K562 (cell line): Measurements from ENCODE around the gene UGT1A6. TPM values are rescaled to one million over a fixed set of nuclear protein-coding genes. Genes with fewer than 3 reads are reported as not detected.

Experiments
- ATAC-seq: fragments of 200-7000 bp; cut with Tn5 transposase; 3 replicates; pipeline ENCODE4 v1.9.1; 2020; ENCODE audit warnings: moderate library complexity
- BruUV-seq: library from RNA; stranded (reverse); fragments of 400-500 nt; replicated peaks from 2 replicates; lab custom pipeline; 2021; lab: Mats Ljungman, UMichigan
- CTCF ChIA-PET: fragments of 300-600 bp; formaldehyde crosslinking; extraction: SDS; loops from one replicate; lab custom pipeline; 2021; ENCODE audit warnings: low intra/inter-chr PET ratio; lab: Yijun Ruan, JAX
- POLR2A ChIA-PET: fragments of 300-600, 350-650 bp; sonication (Branson Sonifier 250); formaldehyde crosslinking; extraction: SDS; loops from one replicate; lab custom pipeline; 2021; ENCODE audit warnings: antibody characterized with exemption, inconsistent platforms; lab: Yijun Ruan, JAX
- DNase-seq, 4 experiments: peaks; one replicate each; pipeline versions ENCODE4 v3.0.0 to v3.0.0-alpha.2; 2011 to 2018; ENCODE audit warnings: low spot score in 3 of 4, mixed read lengths in 3 of 4; ENCODE audit errors: extremely low read depth in 1 of 4
- FAIRE-seq: peaks from 2 replicates; lab custom pipeline; 2011; peaks lifted over from hg19 to GRCh38; lab: Jason Lieb, UNC
- H2AFZ ChIP-seq: 2 replicates; pipeline ENCODE4 v1.6.0; 2011; ENCODE audit warnings: low read depth, low read length, control low read depth, inconsistent platforms
- H3K27ac ChIP-seq: fragments of 200-600 bp; 3 replicates; pipeline ENCODE4 v1.8.0; 2011; ENCODE audit warnings: low read depth, mild to moderate bottlenecking, control low read depth, inconsistent platforms, low read length, moderate library complexity, mixed read lengths; ENCODE audit errors: extremely low read depth
- H3K27me3 ChIP-seq, 2 experiments: fragments of 300-600 bp in 1 of 2; 2 replicates in 1 of 2; 3 replicates in 1 of 2; pipeline versions ENCODE4 v1.6.0 to v1.8.0; 2011; ENCODE audit warnings: inconsistent platforms in 2 of 2, low read length in 2 of 2, mild to moderate bottlenecking in 1 of 2, mixed read lengths in 1 of 2, moderate library complexity in 1 of 2; ENCODE audit not compliant: control insufficient read depth in 2 of 2, insufficient read depth in 2 of 2
- H3K36me3 ChIP-seq: fragments of 300-600 bp; 3 replicates; pipeline ENCODE4 v1.8.0; 2011; ENCODE audit warnings: mild to moderate bottlenecking, low read length, inconsistent platforms; ENCODE audit not compliant: control insufficient read depth, insufficient read depth
- H3K4me1 ChIP-seq, 2 experiments: fragments of 200-600 bp in 1 of 2; replicated peaks in 1 of 2; 2 replicates in 1 of 2; 3 replicates in 1 of 2; pipeline versions ENCODE4 v1.5.1 to v1.8.0; 2011; ENCODE audit warnings: inconsistent platforms in 2 of 2, low read length in 2 of 2, mild to moderate bottlenecking in 1 of 2, mixed read lengths in 1 of 2, moderate library complexity in 1 of 2; ENCODE audit not compliant: control insufficient read depth in 2 of 2, insufficient read depth in 2 of 2
- H3K4me2 ChIP-seq: 2 replicates; pipeline ENCODE4 v1.6.1; 2011; ENCODE audit warnings: low read length, control low read depth, inconsistent platforms, mixed read lengths; ENCODE audit not compliant: insufficient read depth
- H3K4me3 ChIP-seq: fragments of 200-600 bp; sonication (generic), shearing (Covaris generic); 2 replicates; pipeline ENCODE4 v1.5.1; 2016; ENCODE audit warnings: control low read depth, inconsistent platforms
- H3K79me2 ChIP-seq: fragments of 200-600 bp; 3 replicates; pipeline ENCODE4 v1.8.0; 2011; ENCODE audit warnings: low read length, inconsistent platforms; ENCODE audit not compliant: control insufficient read depth, insufficient read depth
- H3K9ac ChIP-seq, 2 experiments: 2 replicates each; pipeline versions ENCODE4 v1.6.0 to v1.6.1; 2011; ENCODE audit warnings: low read depth in 2 of 2, low read length in 2 of 2, control low read depth in 1 of 2, inconsistent platforms in 1 of 2, mild to moderate bottlenecking in 1 of 2, mixed read lengths in 1 of 2; ENCODE audit not compliant: insufficient read depth in 1 of 2
- H3K9me1 ChIP-seq: one replicate; pipeline ENCODE4 v1.6.0; 2011; ENCODE audit warnings: inconsistent platforms, mild to moderate bottlenecking, low read length, moderate library complexity; ENCODE audit not compliant: control insufficient read depth, insufficient read depth
- H3K9me3 ChIP-seq: replicated peaks from 2 replicates; pipeline ENCODE4 v1.5.1; 2011; ENCODE audit warnings: low read depth, low read length, inconsistent platforms; ENCODE audit not compliant: control insufficient read depth, insufficient read depth
- H4K20me1 ChIP-seq: replicated peaks from 2 replicates; pipeline ENCODE4 v1.6.1; 2011; ENCODE audit warnings: low read length, inconsistent platforms, mixed read lengths; ENCODE audit not compliant: control insufficient read depth, insufficient read depth
- BCOR ChIP-seq: fragments of 450-650 bp; IDR thresholded peaks from 2 replicates; pipeline ENCODE4 v1.6.1; 2016
- CHD1 ChIP-seq: fragments of 200-600 bp; sonication (generic); IDR thresholded peaks from one replicate; pipeline ENCODE4 v1.6.1; 2012; ENCODE audit warnings: mild to moderate bottlenecking, moderate library complexity, low read length, inconsistent platforms
- COPS2 ChIP-seq: fragments of 450-650 bp; conservative IDR thresholded peaks from 2 replicates; pipeline ENCODE4 v1.6.1; 2016; ENCODE audit warnings: mild to moderate bottlenecking, moderate library complexity
- FIP1L1 ChIP-seq: fragments of 200-400 bp; formaldehyde crosslinking; IDR thresholded peaks from 2 replicates; pipeline ENCODE4 v1.6.1; 2018; ENCODE audit warnings: mild to moderate bottlenecking, low read depth, low read length; ENCODE audit not compliant: poor library complexity, severe bottlenecking
- MAX ChIP-seq: sonication (generic); formaldehyde crosslinking; IDR thresholded peaks from 2 replicates; pipeline ENCODE4 v1.9.0; 2022; ENCODE audit warnings: mild to moderate bottlenecking, missing genetic modification reagents
- MITF ChIP-seq: IDR thresholded peaks from 2 replicates; pipeline ENCODE4 v1.6.1; 2014; ENCODE audit warnings: antibody characterized with exemption
- NONO ChIP-seq, 2 experiments: fragments of 200-400 bp in 1 of 2; fragments of 450-650 bp in 1 of 2; formaldehyde crosslinking in 1 of 2; IDR thresholded peaks; 2 replicates each; pipeline ENCODE4 v1.6.1; 2017; ENCODE audit warnings: low read depth in 2 of 2, mild to moderate bottlenecking in 2 of 2, moderate library complexity in 2 of 2, low read length in 1 of 2
- NR4A1 ChIP-seq, 2 experiments: fragments of 250-450 bp in 1 of 2; fragments of 450-650 bp in 1 of 2; sonication (Bioruptor Pico) in 1 of 2; IDR thresholded peaks; 2 replicates each; pipeline versions ENCODE4 v1.4.0 to v1.6.1; 2016 to 2020; ENCODE audit warnings: mild to moderate bottlenecking in 2 of 2, missing compliant biosample characterization in 1 of 2, missing genetic modification characterization in 1 of 2, moderate library complexity in 1 of 2
- OTX1 ChIP-seq: fragments of 450-650 bp; formaldehyde crosslinking; IDR thresholded peaks from 2 replicates; pipeline ENCODE4 v1.4.0; 2022; ENCODE audit warnings: mild to moderate bottlenecking
- TAF7 ChIP-seq: fragments of 450-650 bp; IDR thresholded peaks from 2 replicates; pipeline ENCODE4 v1.6.1; 2016; ENCODE audit warnings: missing genetic modification characterization, missing compliant biosample characterization
- ZNF282 ChIP-seq: sonication (generic); formaldehyde crosslinking; IDR thresholded peaks from 2 replicates; pipeline ENCODE4 v1.8.1; 2023; ENCODE audit warnings: missing genetic modification reagents
- ZNF561 ChIP-seq: fragments of 450-650 bp; formaldehyde crosslinking; conservative IDR thresholded peaks from 2 replicates; pipeline ENCODE4 v1.4.0; 2020; ENCODE audit warnings: mild to moderate bottlenecking, moderate library complexity
- ZNF586 ChIP-seq: fragments of 450-650 bp; formaldehyde crosslinking; conservative IDR thresholded peaks from 2 replicates; pipeline ENCODE4 v1.4.0; 2020; ENCODE audit warnings: mild to moderate bottlenecking, moderate library complexity
- ZNF778 ChIP-seq: fragments of 450-650 bp; formaldehyde crosslinking; IDR thresholded peaks from 2 replicates; pipeline ENCODE4 v1.4.0; 2020; ENCODE audit warnings: mild to moderate bottlenecking, moderate library complexity
- ZSCAN32 ChIP-seq: fragments of 450-650 bp; formaldehyde crosslinking; IDR thresholded peaks from 2 replicates; pipeline ENCODE4 v1.4.0; 2020; ENCODE audit warnings: mild to moderate bottlenecking, moderate library complexity
- WGBS: fragments of 100-300 bp; shearing (Covaris generic); methylation state at CpG from one replicate; pipeline ENCODE4 v1.1.6; 2016; ENCODE audit warnings: low coverage, mixed read lengths; ENCODE audit not compliant: insufficient coverage; ENCODE audit errors: missing lambda C conversion rate; 5-methylcytosine and 5-hydroxymethylcytosine counted together
- in situ Hi-C: fragments of 300-500 bp; cut with MboI; formaldehyde crosslinking; loops from 4 replicates; pipeline ENCODE4 v1.15.0; 2018; ENCODE audit warnings: inconsistent platforms, mixed read lengths
- intact Hi-C: fragments of 100-400 bp; cut with micrococcal nuclease; formaldehyde crosslinking; loops from 2 replicates; pipeline ENCODE4 v1.14.2; 2022
- polyA plus RNA-seq, 8 experiments: library from polyadenylated mRNA; depleted of rRNA in 4 of 8; stranded (reverse) in 5 of 8; unstranded in 3 of 8; fragments of >200 nt; fragmentation: Nextera tagmentation in 2 of 8; fragmentation: Illumina TruSeq in 1 of 8; extraction: Ambion mirVana in 2 of 8; extraction: Trizol in 1 of 8; gene quantifications; 2 replicates each; pipeline versions ENCODE4 v1.2.1 to v1.2.3, GENCODE V29; 2011 to 2014; ENCODE audit warnings: inconsistent platforms in 1 of 8, missing spikeins in 1 of 8
- total RNA-seq, 7 experiments: library from RNA; depleted of rRNA in 6 of 7; stranded (reverse); fragments of >200 nt in 6 of 7; fragmentation: Illumina TruSeq in 2 of 7; extraction: Trizol in 2 of 7; gene quantifications; 2 replicates each; pipeline versions ENCODE4 v1.2.1 to v1.2.3, GENCODE V29; 2011 to 2021; ENCODE audit warnings: low replicate concordance in 1 of 7

The UGT1A6 gene
- total and polyA plus RNA-seq, 9 of the 15 experiments (the other 6 are each of a cell fraction or from before 2014, with no cell fraction given) = not detected

- H3K27ac ChIP-seq = no peak overlapping the region
- POLR2A ChIA-PET = no interaction called here
- in situ Hi-C loops = no loop called here
- H3K9me1 ChIP-seq = no peaks in the 10 kb centered on the region
- DNase-seq (no peak), ATAC-seq (no peak), FAIRE-seq (no peak)
- H3K9ac ChIP-seq = no peak overlapping the region
- TF ChIP-seq ZNF561 (CRISPR knock-in tag) (no peak), NR4A1 (CRISPR knock-in tag; IDR thresholded peaks at IDR 0.05) (no peak), NR4A1 (tag; IDR thresholded peaks at IDR 0.05) (no peak), COPS2 (no peak), ZNF282 (no peak), NONO (IDR thresholded peaks at IDR 0.05; ENCODE audit: low read depth in 2 of 2, low read length in 1 of 2) (no peak), ZNF586 (CRISPR knock-in tag) (no peak), CHD1 (no peak), MAX (no peak), FIP1L1 (no peak), BCOR (no peak), ZNF778 (no peak), MITF (no peak), OTX1 (CRISPR knock-in tag) (no peak), ZSCAN32 (CRISPR knock-in tag) (no peak), TAF7 (tag) (no peak)
- no peak overlapping the region for H2AFZ ChIP-seq
- peaks cover 0 to 17% of the 10 kb centered on the region in 2 experiments; a peak in 2 of 5 replicates for H3K27me3 ChIP-seq
- no peak overlapping the region for H3K4me2 ChIP-seq
- CTCF ChIA-PET = no interaction called here
- no TSS peak for BruUV-seq
- H3K4me3 ChIP-seq = no peak overlapping the region
- peaks cover 0 to 5% of the 10 kb centered on the region in 2 experiments; a peak in 2 of 5 replicates for H3K4me1 ChIP-seq
- H3K79me2 ChIP-seq = no peaks in the 10 kb centered on the region
- H4K20me1 ChIP-seq = no peaks in the 10 kb centered on the region
- intact Hi-C loops = no loop called here
- no peaks in the 10 kb centered on the region for H3K36me3 ChIP-seq
- H3K9me3 ChIP-seq = no peaks in the 10 kb centered on the region
- WGBS = 0% methylated on average over 2 of the region's 2 CpGs
Measured at GRCh38 chr2:233758849-233759248, 66.2 kb downstream of the UGT1A6 start.
